Measurements from ENCODE around the gene PPP1R3C.

PPP1R3C gene

DNA sequence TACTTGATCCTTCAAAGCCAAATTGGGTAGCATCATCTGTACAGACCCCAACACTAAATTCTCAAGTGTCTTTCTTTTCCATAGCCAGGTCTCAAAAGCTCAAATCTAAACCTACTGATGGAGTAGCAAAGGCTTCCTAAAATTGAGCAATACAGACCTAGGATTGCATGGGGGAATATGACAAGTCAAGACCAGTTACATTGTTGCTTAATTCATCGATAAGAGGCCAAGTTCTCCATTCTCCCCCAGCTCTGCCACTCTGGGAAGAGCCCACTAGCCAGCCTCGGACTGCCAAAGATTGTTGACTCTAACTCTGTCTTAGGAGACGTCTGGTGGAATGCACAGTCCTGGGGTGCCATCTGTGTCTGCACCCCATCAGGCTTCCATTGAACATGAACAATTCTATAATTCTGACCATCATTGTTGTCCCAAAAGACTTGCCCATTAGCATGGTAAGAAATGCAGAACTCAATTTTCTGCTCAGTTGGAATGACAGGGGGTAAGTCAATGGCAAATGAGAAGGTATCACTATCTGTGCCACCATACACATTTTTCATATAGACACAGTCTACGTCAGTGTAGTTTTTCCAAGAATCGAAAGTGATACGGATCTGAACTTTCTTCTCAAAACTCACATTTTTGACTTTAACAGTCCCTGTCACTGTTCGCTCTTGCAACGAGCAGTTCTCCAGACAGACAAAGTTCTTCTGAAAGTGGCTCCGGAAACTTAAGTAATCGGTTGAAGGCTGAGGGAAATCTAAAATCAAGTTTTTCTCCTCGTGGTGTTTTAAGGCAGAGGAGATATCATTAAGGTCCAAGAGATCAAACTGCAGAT lies 2.9 kb downstream of the PPP1R3C start:
- no peak for DNase-seq

GRCh38 chr10:91628383-91628782 lies 4.5 kb downstream of the PPP1R3C start:
- no peak for DNase-seq

- no peak for DNase-seq
These were observed 5.3 kb downstream of the PPP1R3C start for GRCh38 chr10:91627344-91628102.

- DNase-seq: no peak
These were observed 5.9 kb downstream of the PPP1R3C start for GRCh38 chr10:91626936-91627335.

- no peak for DNase-seq
These were observed 8.2 kb downstream of the PPP1R3C start for GRCh38 chr10:91624633-91625032.

DNA sequence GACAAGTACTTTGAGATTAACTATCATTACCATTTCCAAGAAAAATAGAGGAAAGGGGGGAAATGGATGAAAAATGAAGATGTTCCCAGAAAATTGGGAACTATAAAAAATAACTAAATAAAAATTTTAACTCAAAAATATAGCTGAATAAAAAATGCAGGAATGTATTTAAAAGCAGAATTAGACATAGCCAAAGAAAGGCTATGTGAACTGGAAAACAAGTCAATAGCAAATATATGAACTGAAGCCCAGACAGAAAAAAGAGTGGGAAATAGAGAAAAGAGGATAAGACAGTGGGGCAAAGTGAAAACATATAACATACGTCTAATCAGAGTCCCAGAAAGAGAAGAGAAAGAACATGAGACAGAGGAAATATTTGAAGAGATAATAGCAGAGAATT lies 10.3 kb downstream of the PPP1R3C start:
- DNase-seq: no peak

GRCh38 chr10:91621483-91622113 lies 11.3 kb downstream of the PPP1R3C start:
- no peak for DNase-seq

DNA sequence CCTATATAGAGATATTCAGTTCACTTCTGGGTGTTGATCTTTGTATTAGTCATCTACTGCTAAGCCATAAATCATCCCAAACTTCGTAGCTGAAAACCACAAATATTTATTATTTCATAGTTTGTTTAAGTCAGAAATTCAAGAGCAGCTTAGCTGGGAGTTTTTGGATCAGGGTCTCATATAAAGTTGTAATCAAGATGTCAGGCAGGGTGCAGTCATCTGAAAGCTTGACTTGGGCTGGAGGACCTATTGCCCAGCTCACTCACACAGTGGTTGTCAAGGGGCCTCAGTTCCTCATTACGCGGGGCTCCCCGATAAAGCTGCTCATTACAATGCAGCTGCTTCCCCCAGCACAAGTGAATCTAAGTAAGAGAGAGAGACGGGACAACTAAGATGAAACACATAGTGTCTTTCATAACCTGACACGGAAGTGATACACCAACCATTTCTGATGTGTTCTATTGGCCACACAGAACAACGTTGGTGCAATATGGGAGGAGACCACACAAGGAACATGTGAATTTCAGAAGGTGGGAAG lies 15.7 kb downstream of the PPP1R3C start:
- DNase-seq: no peak

DNA sequence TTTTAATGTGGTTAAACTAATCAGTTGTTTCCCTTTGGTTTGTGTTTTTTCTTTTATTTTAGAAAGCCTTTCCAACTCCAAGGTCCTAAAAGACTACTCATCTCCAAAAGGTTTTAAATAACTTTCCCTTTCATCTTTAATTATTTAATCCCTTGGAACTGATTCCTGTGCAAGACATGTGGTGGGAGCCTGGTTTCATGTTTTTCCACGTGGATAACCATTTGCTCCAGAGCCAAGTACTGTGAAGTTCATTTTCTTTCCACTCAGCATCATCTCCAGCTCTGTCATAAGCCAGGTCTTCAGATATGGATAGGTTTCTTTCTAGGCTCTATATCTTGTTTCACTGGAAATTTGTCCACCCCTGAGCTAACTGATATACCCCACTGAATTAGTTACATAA lies 16.7 kb downstream of the PPP1R3C start:
- no peak for DNase-seq

GRCh38 chr10:91614225-91614624 lies 18.6 kb downstream of the PPP1R3C start:
- no peak for DNase-seq

DNA sequence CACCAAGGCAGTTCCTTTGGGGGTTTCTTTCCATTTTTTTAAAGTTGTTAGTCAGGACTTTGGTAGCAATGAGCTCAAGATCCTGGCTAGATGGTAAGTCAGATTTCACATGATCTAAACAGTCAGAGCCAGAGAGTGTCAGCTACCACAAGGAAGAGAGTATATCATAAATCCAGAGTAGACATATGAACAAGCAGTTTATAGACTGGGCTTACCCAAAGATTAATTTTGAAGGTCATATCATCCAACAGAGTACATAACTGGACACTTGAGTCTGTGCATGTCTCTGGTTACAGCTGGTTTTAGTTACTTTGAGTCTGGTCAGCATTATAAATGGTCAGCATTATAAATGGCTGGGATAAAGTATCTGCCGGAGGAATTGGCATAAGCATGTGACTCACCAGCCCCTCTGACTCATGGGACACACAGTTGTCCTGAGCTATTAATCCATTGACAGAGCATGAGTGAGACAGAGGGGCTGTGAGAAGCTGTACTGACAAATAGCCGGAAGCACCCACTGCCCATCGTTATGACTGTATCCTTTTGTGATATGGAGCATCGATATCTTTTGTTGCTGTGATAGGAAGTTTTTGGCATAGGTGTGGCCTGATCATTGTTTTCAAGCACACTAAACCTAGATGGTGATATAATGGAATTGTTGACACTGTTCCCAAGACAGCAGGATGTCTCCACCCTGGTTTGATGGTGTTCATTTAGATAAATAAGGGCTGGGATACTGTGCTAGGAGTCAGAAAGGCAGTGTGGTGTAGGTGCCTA lies 19.3 kb downstream of the PPP1R3C start:
- DNase-seq: no peak

DNA sequence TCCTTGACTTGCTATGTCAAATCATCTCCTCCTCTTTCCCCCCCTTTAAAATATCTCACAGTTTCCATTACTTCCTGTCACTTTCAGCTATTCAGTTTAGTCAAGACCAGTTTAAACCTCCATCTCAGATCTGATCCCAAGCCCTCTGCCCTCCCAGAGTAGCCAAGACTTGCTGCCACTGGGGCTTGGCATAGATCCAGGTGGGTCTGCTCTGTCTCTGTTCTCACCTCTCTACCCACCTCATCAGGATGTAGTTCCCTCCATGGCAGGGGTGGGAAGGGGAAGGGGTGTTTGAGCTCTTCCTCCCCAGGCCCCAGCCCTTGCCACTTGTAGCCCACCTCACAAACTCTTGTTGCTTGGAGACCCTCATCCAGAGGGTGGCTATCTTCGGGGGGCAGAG lies 22.0 kb downstream of the PPP1R3C start:
- DNase-seq: no peak

- no peak for DNase-seq
These were observed 22.4 kb downstream of the PPP1R3C start for GRCh38 chr10:91610444-91610843.

GRCh38 chr10:91607646-91608403 lies 25.0 kb downstream of the PPP1R3C start:
- no peak for DNase-seq

DNA sequence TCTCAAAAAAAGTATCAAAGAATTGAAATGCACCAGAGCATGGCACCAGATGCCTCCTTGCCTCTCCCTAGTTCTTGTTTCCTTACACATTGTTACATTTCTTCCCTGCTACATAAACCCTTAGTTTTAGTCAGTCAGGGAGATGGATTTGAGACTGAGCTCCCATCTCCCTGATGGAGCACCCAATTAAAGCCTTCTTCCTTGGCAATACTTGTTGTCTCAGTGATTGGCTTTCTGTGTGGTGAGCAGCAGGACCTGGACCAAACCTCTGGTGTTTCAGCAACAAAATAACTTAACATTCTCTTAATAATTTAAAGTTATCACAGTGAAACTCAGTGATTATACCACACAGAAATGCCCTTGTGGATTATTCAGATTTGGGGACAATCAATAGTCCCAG lies 26.9 kb downstream of the PPP1R3C start:
- DNase-seq: no peak

- no peak for DNase-seq
These were observed 28.0 kb downstream of the PPP1R3C start for GRCh38 chr10:91604553-91605534.

DNA sequence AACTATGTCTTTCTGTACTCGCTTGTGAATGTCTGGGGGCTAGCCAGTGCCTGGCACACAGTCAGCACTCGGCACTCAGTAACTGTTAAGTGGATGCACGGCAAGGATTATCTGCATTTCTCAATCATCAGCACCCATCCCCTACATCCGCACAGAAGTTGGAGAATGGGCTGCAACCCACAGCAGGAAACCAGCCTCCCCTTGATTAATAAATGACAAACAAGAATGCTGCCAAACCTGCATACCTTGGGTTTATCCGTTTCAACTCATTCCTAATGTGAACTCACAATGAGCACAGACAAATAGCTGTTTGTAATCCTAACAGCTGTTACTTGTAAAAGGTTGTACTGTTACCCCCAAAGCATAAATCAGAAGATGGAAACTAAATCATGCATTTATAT lies 28.9 kb downstream of the PPP1R3C start:
- no peak for DNase-seq

- DNase-seq: no peak
These were observed 29.9 kb downstream of the PPP1R3C start for GRCh38 chr10:91602868-91603568.

DNA sequence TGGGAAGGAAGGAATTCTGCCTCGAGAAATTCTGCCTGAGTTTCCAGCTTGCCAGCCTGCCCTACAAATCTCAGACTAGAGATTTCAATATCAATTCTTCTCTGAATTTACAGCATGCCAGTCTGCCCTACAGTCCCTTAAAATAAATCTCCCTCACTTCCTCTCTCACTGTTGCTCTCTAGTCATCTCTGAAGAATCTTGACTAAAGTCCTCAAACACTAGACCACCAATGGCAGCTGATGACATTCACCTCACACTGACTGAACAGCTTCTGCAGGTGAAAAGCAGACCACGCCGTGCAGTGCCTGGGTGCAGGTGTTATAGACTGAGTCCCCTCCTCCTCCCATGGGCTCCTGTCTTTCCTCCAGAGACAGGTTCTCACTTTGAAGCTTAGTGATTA lies 30.4 kb downstream of the PPP1R3C start:
- no peak for DNase-seq

DNA sequence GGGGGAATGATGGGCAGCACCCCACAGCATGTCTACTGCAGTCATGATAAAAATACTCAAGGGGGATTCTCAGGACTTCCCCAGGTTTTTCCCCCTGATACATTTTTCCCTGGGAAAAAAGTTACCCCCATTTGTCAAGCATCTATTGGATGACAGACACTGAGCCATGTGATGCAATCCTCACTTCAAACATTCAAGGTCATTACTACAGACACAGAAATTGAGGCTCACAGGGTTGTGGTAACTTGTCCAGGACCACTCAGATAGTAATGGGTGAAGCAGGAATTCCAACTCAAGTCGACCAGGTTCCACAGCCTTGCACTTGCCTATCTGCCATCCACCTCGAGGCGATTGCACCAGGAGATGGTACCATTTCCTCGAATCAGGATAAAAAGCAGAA lies 31.7 kb downstream of the PPP1R3C start:
- DNase-seq: no peak

All from stimulated activated CD4-positive, alpha-beta T cell treated with anti-CD3 and anti-CD28 coated beads, Interleukin-4, amount 100 ng/mL, for 4 hours (primary cell).